GM19467 (cell line): Measurements from ENCODE around the gene GASK1B.
A peak's percentile ranks its signal among the peaks of the same experiment; 100 is the strongest.

Experiments used
- ATAC-seq: cut with Tn5 transposase; IDR thresholded peaks from one replicate; pipeline ENCODE4 v1.9.1; 2021; ENCODE audit warnings: mild to moderate bottlenecking, moderate library complexity; ENCODE audit not compliant: unreplicated experiment

Gene GASK1B

DNA sequence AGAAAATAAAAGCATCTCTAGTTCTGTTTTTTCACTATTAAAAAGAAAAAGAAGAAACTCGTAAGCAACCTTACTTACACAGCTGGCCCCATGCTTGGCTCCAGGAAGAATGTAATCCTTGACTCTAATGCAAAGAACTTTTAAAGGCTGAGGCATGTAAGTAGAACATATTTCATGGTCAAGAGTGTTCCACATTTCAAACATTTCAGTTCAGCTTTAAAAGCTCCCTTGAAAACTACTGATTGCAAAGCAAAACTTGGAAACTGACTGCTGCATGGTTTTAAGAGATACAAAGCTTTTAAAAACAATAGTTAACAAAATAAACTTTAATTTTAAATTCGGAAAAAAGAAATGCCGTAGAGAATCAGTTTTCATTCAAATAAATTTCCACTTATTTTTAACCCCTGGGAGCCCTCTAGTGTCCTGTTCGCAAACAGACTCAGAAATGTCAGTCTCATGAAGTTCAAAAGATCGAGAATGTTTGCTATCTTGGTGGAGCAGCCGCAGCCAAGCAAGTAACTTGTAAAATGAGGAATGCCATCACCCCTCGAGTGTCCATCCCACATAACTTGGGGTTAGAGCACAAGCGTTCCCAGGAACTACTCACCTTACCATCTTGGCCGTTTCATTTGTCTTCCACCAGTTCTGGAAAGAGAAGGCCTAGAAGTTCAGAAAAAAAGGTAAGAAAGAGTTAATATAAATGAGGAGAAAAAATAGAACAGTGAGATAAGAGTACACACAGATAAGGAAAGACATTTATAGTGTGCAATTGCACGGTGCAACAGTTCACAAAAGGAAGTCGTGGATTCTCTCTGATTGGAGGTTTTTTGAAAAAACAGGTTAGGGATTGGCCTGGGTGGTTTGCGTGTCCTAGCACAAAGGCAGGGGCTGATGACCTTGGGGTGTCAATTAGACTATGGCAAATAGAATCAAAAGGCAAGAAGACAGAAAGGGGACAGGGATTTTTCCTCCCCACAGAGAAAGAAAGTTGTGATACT, at the start of gene GASK1B:
Gene GASK1B, minus strand, starts transcription at position 765 of the 998 bp plus-strand sequence. CDS start 1,650 bp downstream, outside the sequence.
- no peak for ATAC-seq

DNA sequence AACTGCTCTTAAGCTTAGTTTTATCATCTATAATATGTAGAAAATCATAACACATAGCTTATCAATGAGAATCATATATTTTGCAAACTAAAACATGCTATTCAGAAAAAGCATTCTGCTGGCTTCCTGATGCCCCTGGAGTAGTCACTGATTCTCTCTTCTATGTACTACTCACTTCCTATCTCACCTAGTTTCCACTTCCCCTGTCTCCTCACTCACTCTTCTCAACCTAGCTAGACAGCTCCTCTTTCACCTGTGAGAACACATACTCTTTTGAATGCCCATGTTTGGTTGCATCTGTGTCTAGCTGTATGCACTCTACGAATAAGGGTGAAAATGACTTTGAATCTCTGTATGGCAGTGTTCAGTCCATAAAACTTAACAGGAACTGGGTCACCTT, 46.8 kb upstream of the GASK1B start:
- no peak for ATAC-seq

DNA sequence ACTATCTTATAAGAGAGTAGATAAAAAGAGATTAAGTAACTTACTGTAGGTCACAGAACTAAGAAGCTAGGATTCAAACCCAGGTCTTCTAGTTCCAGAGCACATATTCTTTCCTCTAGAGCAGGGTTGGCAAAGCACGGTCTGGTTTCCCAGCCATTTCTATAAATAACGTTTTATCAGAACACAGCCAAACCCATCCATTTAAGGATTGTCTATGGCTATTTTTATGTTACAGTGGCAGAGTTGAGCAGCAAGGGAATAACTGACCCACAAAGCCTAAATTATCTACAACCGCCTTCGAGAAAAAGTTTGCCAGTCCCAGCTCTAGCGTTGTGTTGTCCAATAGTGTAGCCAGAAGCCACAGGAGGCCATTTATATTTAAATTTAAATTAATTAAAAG, 44.9 kb upstream of the GASK1B start:
- ATAC-seq = no peak

DNA sequence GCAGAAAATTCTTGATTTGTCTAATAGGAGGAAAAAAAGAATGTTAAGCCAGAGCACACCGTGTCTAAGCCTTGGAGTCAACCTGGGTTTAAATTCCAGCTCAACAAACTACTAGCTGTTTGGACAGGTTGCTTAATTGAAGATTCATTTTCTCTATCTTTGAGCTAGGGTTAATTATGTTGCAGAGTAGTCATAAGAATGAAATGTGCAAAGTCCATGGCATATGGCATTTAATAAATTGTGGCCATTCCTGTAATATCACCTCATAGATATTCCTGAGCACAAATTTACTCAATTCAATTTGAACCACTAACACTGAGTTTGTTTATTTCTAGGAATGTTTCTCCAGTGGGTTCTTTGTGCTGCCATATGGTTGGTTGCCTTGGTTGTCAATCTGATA, 42.0 kb upstream of the GASK1B start:
- no peak for ATAC-seq

DNA sequence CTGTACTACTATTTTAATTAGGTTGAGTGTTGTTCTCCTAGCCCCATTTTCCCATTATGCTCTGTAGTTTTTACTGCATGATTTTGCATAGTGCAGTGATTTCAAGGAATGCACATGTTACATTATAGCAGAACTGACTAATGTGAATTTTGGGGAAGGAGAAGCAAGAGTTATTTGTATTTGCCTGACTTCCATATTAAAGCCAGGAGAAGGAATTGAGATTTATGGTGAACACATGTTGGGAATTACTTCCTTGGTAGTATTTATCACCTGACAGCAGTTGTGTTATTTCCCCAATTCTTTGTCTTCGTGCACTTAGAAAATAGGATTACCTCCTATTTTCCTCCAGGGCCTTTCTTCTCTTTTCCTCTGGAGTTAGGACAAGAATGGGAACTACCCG, 40.6 kb upstream of the GASK1B start:
- no peak for ATAC-seq

DNA sequence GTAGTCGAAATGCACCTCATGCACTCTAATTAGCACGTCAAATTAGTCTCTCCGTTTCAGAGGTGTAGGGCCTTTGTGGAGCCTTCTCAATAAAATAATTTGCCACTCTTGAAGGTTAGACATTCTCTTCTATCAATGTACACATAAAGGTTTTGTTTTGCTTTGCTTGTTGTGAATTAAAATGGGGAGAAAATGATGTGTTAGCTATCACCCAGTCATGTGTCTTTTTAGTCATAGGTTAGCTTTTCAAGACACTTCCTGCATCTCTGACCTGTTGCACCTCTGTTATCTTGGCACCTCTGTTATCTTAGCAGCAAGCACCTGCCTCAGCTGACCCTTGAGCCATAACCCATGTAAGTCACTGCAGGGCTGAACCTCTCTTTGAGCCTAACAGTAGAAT, 38.4 kb upstream of the GASK1B start:
- no peak for ATAC-seq

DNA sequence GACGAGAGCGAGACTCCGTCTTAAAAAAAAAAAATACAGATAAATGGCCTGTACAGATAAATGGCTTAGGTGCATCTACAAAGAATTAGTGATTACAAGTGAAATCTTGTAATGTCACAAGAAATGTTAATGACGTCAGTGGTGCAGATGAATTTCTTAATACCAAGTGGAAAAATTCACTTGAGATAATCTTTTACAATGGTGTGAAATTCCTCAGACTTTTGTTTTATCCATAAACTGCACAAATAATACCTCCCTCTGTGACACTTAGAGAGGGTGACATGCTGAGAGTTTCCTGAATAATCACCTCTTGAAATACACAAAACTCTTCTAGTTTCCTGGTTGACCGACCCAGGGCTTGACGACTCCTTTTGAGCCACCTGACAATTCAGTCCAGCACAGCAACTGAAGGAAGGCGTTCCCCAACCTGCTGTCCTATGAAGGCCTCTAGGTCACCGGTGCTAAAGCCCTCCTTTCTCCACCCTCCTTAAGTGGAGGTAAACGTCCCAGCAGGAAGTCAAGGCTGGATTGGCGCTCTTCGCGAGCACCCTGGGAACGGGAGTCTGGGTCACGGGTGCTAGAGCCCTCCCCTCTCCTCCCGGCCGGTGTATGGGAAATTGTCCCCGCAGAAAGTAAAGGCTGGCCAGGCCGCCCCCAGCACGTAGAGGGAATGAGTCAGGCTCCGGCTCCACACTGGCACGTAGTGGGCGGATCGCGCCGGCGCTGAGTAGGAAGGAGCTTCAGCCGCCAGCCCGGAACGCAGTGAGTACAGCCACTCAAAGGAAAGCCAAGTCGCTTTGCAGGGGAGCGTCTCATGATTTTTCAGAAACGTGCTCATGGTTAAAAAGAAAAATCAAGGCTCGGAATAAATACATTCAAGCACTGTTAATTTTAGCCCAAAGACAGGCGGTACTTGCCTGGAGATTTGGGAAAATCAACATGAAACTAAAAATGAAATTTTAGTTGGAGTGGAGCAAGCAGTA, 37.3 kb upstream of the GASK1B start, which contains the start of gene TMEM144:
Gene TMEM144, plus strand, starts transcription at position 662 of the 983 bp plus-strand sequence. CDS start 2,182 bp downstream, outside the sequence.
- ATAC-seq = peak; percentile 85

DNA sequence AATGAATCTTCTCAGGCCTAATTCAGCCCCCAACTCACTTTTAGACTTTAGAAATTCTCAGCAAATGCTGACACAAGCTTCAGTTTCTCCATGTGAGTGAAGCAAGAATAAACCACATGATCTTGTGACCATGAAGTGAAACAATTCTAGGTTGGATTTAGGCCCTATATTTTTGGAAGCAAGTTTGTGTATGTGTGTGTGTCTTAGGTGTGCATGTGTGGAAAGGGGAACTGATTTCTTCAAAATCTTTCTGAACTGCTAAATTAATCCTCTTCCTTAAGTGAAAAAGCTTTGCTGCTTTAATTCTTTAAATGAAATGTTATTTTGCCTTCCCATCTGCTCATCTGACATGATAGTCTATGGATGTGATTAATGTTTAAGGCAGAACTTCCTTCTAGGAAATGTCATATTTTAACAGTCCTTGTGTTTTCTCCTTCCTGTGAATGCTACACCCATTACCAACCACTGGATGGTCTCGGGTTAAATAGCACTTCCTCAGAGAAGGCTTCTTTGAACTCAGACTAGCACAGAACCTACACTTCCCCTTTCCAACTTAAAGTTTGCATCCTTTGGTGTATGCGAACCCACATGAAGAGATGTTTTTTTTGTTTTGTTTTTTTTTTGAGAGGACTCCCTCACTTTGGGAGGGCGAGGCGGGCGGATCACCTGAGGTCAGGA, 36.3 kb upstream of the GASK1B start:
- ATAC-seq = peak; percentile 85

DNA sequence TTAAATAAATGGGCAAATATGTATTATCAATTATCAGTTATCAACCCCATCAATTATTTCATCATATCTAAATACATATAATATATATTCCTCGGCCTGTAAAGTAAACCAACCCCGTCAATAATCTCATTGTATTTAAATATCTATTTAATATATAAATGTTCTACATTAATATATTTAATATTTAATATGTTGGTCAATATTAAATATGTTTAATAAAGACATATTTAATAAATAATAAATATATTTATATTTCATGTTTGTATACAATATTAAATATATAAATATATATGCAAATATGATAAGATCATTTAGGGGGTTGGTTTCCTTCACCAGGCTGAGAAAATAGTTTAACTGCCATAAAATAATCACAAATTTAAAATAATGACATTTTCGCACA, 31.1 kb upstream of the GASK1B start:
- no peak for ATAC-seq

DNA sequence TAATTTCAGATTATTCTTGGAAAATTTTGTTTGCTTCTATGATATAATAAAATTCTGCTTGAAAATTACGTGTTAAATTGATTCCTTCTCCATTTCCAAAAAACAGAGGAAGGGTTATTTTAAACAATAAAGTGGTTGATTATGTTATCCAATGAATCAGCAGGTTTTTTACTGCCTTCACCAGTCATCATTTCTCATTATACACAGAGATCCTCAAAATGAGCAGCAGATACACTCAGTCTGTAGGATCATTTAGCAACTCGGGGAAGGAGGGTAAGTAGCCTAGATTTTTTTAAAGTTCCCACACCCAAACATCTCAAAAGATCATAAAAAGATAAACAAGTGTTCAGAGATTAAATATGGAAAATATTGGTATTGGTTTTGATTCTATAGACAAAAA, 30.6 kb upstream of the GASK1B start:
- ATAC-seq = no peak

DNA sequence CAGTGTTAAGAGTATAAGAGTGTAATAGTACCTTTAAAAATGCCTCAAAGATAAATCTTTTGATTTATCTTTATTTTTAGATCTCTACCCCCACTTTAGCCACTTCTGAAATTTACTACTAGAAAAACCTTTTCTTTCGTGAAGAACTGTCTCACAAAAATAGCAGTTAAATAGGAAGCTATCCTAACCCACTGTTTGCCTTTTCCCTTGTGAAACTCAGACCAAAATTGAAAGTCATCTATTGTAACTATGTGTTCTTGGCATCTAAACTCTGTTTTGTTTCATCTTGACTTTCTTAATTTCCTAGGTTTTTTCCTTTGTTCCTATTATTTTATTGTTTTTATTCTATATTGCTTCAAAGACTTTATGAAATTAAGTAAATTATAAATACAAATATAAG, 29.7 kb upstream of the GASK1B start:
- ATAC-seq = no peak

DNA sequence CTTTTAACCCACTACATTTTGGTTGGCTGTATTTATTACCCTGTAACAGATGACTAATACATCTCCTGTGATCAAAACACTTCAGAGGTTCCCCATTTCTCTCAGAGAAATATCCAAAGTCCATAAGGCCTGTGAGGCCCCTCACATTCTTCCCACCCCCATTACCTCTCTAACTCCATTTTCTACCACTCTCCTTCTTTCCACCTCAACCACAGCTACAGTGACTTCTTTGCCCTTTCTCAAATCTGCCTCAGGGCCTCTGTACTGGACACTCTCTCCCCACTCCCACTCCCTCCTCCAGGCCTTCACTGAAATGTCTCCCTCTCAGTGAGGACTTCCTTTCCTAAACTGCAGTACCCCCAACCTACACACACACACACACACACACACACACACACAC, 29.1 kb upstream of the GASK1B start:
- ATAC-seq = no peak

DNA sequence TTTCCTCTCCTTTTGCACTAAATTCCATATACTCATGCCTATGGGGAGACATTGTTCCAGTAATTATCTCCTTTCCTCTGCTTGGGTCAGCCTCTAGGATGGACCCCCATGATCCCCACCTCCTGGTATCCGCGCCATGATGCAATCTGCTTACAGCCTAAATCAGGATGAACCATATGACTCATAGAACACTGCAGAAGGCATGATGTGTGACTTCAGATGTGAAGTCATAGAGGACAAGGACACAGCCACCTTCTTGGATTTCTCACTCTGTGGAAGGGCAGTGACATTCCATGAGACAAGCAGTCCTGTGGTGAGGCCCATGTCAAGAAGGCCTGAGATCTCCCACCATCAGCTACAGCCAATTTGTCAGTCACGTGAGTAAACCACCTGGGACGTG, 28.5 kb upstream of the GASK1B start:
- ATAC-seq = no peak

DNA sequence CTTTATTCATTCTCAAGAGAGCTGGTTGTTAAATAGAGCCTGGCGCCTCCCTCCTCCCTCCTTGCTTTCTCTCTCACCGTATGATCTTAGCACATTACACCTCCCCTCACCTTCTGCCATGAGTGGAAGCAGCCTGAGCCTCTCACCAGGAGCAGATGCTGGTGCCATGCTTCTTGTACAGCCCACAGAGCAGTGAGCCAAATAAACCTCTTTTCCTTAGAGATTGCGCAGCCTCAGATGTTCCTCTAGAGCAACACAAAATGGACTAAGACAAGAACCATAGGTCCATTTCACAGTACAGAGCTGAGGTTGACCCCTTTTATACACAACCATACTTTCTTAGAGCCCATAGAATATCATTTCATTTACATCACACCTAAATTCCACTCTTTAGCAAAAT, 27.4 kb upstream of the GASK1B start:
- no peak for ATAC-seq

DNA sequence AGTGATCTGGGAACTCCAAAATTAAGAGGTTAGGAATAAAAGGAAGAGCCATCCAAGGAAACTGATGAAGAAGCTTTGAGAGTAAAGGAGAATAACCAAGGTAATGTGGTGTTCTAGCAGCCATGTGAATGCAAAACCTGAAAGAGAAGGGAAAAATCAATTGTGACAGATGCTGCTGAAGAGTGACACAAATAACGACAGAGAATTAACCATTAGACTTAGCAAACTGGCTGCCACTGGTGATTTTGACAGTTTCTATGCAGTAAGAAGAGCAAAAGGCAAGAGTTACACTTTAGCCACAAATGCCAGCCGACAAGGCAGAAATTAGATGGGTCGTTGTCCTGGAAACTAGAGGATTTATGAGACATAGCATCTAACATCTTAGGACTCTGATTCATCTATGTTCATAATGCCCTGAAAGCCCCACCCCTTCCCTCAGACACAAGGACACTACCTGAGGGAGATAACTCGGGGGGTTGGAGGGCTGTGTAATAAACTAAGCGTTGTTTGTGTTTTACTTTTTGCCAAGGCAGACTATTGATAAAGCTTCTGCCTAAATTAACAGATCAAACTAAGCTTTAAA, 24.5 kb upstream of the GASK1B start:
- no peak for ATAC-seq

DNA sequence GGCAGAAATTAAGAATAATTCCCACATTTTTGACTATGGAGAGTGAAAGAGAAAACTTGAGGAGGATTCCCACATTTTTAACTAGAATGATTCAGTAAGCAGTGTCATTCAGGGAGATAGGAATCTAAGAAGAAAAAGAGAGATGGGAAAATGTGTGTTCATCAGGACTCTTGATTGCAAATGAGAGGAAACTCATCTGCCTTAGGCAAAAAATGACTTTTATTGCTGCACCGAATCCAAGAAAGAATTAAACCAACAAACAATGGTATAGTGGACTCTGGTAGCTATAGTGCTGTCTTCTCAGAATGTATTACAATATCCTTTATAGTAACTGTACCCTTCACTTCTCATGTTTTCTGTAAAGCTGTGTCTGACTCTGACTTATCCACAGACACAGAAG, 22.5 kb upstream of the GASK1B start:
- no peak for ATAC-seq

DNA sequence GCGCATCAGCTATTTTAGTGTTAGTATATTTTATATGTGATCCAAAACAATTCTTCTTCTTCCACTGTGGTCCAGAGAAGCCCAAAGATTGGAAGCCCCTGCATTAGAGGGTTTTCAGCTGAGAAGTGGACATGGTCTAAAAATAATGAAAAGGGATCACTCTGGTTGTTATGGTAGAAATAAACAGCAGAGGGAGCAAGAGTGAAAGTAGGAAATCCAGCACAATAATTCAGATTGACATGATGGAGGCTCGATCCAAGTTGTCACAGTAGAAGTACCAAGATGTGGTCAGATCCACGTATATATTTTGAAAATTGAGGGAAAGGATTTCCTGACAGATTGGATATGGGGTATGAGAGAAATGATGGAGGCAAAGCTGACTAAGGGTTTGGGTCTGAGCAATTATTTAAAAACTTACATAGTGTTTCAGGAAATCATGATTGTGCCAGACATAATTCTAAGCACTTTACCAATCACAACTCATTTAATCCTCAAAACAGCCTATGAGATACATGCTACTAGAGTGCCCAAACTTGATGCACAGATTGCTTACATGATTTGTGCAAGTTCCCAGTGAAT, 20.4 kb upstream of the GASK1B start:
- peak; percentile 50 for ATAC-seq

DNA sequence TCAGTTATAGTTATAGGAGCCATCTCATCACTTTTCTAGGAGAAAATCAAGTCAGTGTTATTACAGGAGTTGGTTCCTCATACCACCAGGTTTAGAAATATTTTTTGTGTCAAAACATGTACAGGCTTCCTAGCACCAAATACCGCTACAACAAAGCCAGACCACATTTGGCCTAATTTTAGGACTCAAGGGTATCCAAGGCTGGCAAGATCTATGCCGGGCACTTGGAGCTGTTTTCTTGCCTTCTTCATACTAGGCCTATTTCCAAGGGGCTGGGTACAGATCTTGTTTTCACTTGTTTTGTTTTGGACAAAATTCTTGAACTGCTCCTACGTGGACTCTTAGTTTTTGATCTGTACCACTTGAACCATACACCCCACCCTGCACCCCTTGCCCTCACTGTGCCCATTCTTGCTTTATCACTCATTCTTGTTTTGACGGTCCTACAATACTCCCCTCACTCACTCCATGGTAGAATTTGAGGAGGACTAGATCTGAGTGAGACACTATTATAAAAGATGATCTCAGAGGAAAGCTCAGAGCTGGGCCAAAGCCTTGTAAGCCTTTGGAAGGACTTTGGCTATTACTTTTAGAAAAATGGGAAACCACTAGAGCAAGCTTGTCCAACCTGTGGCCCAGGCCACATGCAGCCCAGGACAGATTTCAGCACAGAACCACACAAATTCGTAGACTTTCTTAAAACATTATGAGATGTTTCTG, 19.8 kb upstream of the GASK1B start:
- ATAC-seq = no peak

DNA sequence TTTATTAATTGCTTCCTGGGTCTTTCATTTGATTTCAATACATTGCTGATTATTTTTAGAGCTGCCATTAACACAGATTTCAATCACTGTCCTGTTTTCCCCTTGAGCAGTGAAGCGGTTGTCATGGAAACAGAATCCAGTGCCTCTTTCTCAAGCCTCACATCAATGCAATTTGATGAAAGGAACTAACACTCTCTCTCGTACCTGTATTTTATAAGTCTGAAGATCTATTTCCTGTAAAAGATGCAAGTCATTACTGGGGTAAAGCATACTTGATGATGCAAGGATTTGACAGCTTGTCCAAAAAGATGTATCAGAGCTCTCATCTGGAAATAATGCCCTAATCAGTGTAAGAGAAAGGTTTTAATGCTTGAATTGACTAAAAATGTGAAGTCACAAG, 17.9 kb upstream of the GASK1B start:
- no peak for ATAC-seq
